ENCODE data around the gene PTH2R.
"Not testable (repeated sequence)": the region's sequence is repeated elsewhere in the genome, so short reads cannot be mapped to it uniquely, and the experiment has no call there.

Gene PTH2R

DNA sequence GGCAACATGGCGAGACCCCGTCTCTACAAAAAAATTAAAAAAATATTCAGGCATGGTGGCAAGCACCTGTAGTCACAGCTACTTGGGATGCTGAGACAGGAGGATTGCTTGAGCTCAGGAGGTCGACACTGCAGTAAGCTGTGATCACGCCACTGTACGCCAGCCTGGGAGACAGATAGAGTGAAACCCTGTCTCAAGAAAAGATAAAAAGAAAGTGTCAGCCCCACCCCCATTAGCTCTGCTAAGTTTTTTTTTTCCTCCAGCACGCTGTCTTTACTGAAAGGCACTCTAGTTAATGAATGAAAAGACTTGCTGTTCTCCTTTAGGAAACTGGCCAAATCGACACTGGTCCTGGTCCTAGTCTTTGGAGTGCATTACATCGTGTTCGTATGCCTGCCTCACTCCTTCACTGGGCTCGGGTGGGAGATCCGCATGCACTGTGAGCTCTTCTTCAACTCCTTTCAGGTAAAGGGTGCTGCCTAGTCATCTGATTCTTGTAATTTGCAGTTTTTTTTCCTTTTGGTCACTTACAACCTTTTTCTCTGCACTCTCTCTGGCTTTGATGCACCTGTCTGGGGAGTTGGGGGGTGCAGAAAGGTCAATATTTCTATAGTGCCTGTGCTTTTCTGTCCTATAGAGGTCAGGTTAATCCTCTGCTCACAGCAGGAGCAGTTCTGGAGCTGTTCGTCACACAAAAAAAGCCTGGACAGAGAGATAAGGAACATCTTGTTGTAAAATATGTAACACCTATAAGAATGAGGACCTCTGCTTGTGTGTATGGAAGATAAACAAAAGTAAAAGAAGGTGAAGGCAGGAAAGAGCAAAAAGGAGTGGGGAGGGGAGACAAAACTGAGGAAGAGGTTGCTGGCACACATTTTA is 82.3 kb downstream of the PTH2R start:
- DNase-seq (ENCODE audit: low spot score), result no peak

- no peak for DNase-seq (ENCODE audit: low spot score)
These were observed 83.1 kb downstream of the PTH2R start for GRCh38 chr2:208489687-208490086.

DNA sequence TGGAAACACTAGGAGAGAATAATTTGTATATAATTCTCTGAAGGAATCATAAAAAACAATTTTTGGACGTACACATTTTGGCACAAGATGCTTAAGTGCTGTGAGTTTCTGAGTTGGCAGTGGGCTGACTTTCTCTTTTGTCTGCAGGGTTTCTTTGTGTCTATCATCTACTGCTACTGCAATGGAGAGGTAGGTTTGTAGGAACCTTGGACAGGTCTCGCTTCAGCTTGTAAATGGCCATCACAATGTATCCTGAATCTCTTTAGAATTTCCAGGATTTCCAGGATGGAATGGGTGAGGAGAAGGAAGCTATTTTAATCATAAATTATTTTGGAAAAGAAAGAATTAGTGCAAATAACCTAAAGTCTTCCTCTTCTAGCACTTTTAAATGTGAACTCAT is 83.9 kb downstream of the PTH2R start:
- no peak for DNase-seq (ENCODE audit: low spot score)

- no peak for DNase-seq (ENCODE audit: low spot score)
These were observed 85.0 kb downstream of the PTH2R start for GRCh38 chr2:208491641-208492040.

DNA sequence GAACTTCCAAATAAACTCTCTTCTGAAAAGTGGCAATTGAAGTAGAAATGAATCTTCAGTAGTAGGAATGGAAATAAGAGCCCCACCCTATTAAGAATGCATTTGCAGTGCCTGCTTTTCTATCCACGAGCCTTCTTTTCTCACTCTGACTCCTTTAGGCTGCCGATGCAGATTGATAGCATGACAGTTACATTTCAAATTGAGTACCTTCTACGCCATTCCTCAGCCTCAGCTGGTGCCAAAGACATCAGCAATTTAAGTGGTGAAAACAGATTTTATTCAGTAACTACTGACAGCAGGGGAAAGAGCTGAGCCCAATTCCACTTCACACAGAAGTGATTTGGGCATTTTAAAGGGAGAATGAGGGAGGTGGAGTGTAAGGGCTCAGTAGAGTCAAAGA is 85.5 kb downstream of the PTH2R start:
- no peak for DNase-seq (ENCODE audit: low spot score)

- no peak for DNase-seq (ENCODE audit: low spot score)
These were observed 86.6 kb downstream of the PTH2R start for GRCh38 chr2:208493186-208493585.

- DNase-seq (ENCODE audit: low spot score), result no peak
These were observed 89.5 kb downstream of the PTH2R start for GRCh38 chr2:208496129-208496528.

DNA sequence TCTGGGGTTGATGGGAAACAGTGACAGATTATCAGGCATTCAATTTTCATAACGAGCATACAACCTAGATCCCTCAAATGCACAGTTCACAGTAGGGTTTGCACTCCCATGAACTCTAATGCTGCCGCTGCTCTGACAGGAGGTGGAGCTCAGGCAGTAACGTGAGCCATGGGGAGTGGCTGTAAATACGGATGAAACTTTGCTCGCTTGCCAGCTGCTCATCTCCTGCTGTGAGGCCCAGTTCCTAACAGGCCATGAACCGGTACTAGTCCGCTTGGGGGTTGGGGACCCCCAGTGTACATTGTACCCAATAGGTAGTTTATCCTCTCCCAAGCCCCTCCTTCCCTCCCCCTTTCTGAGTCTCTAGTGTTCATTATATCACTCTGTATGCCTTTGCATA is 94.6 kb downstream of the PTH2R start:
- peak; percentile 49 for DNase-seq (ENCODE audit: low spot score)

GRCh38 chr2:208502288-208502687 is 95.7 kb downstream of the PTH2R start:
- no peak for DNase-seq (ENCODE audit: low spot score)

DNA sequence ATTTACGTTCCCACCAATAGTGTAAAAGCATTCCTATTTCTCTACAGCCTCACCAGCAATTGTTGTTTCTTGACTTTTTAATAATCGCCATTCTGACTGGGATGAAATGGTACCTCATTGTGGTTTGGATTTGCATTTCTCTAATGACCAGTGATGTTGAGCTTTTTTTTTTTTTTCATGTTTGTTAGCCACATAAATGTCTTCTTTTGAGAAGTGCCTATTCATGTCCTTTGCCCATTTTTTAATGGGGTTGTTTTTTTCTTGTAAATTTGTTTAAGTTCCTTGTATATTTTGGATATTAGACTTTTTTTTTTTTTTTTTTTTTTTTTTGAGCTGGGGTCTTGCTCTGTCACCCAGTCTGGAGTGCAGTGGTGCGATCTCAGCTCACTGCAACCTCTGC is 98.8 kb downstream of the PTH2R start:
- DNase-seq (ENCODE audit: low spot score), result not testable (repeated sequence)

- DNase-seq (ENCODE audit: low spot score), result no peak
These were observed 103.0 kb downstream of the PTH2R start for GRCh38 chr2:208509586-208509985.

GRCh38 chr2:208511016-208511415 is 104.4 kb downstream of the PTH2R start:
- no peak for DNase-seq (ENCODE audit: low spot score)

- no peak for DNase-seq (ENCODE audit: low spot score)
These were observed 105.0 kb downstream of the PTH2R start for GRCh38 chr2:208511573-208511972.

DNA sequence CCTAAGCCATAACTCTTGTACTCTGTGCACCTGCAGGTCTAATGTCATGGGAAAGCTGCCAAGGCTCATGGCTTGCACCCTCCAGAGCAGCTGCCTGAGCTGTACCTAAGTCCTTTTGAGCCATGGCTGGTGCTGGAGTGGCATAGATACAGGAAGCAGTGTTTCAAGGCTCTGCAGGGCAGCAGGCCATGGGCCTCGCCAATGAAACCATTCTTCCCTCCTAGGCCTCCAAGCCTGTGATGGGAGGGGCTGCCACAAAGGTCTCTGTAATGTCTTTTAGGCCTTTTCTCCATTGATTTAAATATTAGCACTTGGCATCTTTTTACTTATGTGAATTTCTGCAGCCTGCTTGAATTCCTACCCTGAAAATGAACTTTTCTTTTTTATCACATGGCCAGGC is 108.5 kb downstream of the PTH2R start:
- no peak for DNase-seq (ENCODE audit: low spot score)

DNA sequence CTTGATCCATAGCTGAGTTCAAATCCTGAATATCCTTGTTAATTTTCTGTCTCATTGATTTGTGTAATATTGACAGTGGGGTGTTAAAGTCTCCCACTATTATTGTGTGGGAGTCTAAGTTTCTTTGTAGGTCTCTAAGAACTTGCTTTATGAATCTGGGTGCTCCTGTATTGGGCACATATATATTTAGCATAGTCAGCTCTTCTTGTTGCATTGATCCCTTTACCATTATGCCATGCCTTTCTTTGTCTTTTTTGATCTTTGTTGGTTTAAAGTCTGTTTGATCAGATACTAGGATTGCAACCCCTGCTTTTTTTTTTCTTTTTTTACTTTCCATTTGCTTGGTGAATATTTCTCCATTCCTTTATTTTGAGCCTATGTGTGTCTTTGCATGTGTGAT is 116.5 kb downstream of the PTH2R start:
- not testable (repeated sequence) for DNase-seq (ENCODE audit: low spot score)

GRCh38 chr2:208525165-208525564 is 118.6 kb downstream of the PTH2R start:
- not testable (repeated sequence) for DNase-seq (ENCODE audit: low spot score)

GRCh38 chr2:208529796-208530195 is 123.2 kb downstream of the PTH2R start:
- no peak for DNase-seq (ENCODE audit: low spot score)

DNA sequence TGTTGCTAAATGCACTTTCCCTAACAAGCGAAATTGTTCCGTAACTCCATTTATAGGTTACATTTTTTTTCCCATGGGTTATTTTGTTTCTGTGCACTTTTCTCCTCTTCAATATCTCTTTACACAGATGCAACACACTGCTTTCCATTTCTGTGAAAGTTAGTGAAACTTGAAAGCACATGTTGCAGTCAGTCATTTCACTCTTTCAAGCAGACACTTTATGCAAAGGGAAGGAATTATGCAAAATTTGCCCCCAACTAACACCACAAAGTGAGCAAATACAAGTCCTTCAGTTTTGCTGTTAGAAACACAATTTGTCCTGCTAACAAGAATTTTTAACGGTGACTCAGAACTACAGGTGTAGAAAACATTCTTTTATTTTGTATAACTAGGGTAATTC is 124.8 kb downstream of the PTH2R start:
- no peak for DNase-seq (ENCODE audit: low spot score)

DNA sequence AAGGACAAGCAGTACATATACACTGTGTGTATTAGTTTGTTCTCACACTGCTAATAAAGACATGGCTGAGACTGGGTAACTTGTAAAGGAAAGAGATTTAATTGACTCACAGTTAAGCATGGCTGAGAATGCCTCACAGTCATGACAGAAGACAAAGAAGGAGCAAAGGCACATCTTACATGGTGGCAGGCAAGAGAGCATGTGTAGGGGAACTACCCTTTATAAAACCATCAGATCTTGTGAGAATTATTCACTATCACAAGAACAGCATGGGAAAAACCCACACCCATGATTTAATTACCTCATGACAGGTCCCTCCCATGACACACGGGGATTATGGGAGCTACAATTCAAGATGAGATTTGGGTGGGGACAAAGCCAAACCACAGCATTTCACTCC is 129.0 kb downstream of the PTH2R start:
- DNase-seq (ENCODE audit: low spot score), result not testable (repeated sequence)

DNA sequence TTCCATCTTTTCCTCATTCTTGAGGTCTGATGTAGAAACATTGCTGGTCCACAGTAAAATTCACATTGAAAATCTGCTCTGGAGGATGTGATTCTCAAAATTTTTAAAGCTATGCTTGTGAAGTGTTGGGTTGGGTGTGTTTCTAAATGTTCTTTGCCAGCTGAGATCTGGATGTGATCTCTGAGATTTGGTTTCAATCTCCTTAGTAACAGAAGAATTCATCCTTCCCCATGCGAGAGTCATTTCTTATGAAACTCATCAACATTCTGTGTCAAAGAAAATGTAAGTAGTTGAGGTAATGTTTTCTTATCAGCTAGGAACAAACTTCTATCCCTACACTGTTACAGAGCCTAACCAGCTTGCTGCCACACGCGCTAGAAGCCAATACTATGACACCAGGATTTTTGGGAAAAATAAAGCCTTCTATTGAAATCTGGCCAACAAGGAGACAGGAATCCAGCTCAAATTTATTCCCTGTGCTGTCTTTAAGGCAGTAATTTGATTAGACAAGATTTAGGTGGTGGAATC is 134.9 kb downstream of the PTH2R start:
- DNase-seq (ENCODE audit: low spot score), result no peak

GRCh38 chr2:208541989-208542464 is 135.4 kb downstream of the PTH2R start:
- no peak for DNase-seq (ENCODE audit: low spot score)

- DNase-seq (ENCODE audit: low spot score), result no peak
These were observed 136.0 kb downstream of the PTH2R start for GRCh38 chr2:208542465-208543041.
